BLaER1 (cell line): Measurements from ENCODE around the gene APOBEC3H.

ENCODE experiments used
- H3K27ac ChIP-seq: shearing (Covaris generic); formaldehyde crosslinking; 2 replicates; pipeline ENCODE4 v1.8.1; 2022
- H3K27me3 ChIP-seq: shearing (Covaris generic); formaldehyde crosslinking; 2 replicates; pipeline ENCODE4 v1.8.1; 2022
- H3K36me3 ChIP-seq: shearing (Covaris generic); formaldehyde crosslinking; 2 replicates; pipeline ENCODE4 v1.8.1; 2022
- H3K4me1 ChIP-seq: shearing (Covaris generic); formaldehyde crosslinking; 2 replicates; pipeline ENCODE4 v1.8.1; 2022
- H3K4me2 ChIP-seq: shearing (Covaris generic); formaldehyde crosslinking; 2 replicates; pipeline ENCODE4 v1.8.1; 2022
- H3K4me3 ChIP-seq: shearing (Covaris generic); formaldehyde crosslinking; 2 replicates; pipeline ENCODE4 v1.8.1; 2022
- H3K9ac ChIP-seq: shearing (Covaris generic); formaldehyde crosslinking; 2 replicates; pipeline ENCODE4 v1.8.1; 2022
- H3K9me3 ChIP-seq: shearing (Covaris generic); formaldehyde crosslinking; 2 replicates; pipeline ENCODE4 v1.8.1; 2022
- H4K20me1 ChIP-seq: shearing (Covaris generic); formaldehyde crosslinking; 2 replicates; pipeline ENCODE4 v1.8.1; 2022
- Cebpa-rat ChIP-seq: shearing (Covaris generic); IDR thresholded peaks from 2 replicates; pipeline ENCODE4 v1.8.1; 2022

APOBEC3H gene

GRCh38 chr22:39091126-39092081 lies 5.6 kb upstream of the APOBEC3H start:
- Histone ChIP-seq H3K9me3 (no peaks in the 10 kb centered on the region), H3K4me1 (peaks cover 43% of the 10 kb centered on the region), H3K27me3 (no peaks in the 10 kb centered on the region), H3K27ac (no peak overlapping the region), H3K36me3 (peaks cover 1% of the 10 kb centered on the region; the same call in 1 of the 2 replicates), H3K4me3 (no peak overlapping the region), H3K4me2 (peak overlapping the region; percentile 53), H3K9ac (no peak overlapping the region), H4K20me1 (no peaks in the 10 kb centered on the region)
- TF ChIP-seq Cebpa-rat: no peak

DNA sequence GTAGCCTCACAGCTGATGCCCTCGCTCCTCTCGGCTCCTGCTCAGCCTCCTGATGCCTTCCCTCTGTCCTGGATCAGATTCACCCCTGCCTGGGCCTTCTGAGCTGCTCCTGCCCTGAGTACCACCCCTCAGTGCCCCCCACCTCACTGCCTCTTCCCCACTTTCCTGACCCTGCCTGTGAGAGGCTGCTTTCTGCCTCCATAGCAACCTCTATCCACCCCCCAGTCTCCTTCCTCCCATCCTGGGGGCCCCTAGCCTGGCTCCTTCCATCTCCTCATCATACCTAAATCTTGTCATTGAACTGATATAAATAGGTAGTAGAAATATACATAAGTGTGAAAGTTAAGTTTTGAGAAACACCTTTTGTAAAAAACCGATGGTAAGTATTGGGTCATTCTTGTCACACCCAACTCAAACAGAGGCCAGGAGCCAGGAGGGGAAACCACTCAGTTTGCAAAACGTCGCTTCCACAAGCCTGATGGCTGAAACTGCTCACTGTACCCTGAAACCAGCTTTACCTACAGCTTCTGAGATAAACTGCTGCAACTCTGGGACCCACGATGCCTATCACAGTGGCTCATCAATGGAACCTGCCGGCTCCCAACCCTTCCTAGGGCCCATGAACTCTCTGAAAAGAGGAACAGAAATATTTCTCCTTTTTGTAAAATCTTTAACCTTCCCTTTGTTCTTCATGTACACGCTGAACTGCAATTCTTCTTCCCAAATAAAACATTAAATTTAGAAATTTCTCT lies 4.8 kb upstream of the APOBEC3H start:
- Histone ChIP-seq H3K9ac (no peak overlapping the region), H3K27me3 (no peaks in the 10 kb centered on the region), H3K4me1 (peaks cover 52% of the 10 kb centered on the region), H4K20me1 (no peaks in the 10 kb centered on the region), H3K4me2 (peak overlapping the region; percentile 1; the same call in 1 of the 2 replicates), H3K36me3 (no peaks in the 10 kb centered on the region), H3K27ac (no peak overlapping the region), H3K9me3 (no peaks in the 10 kb centered on the region), H3K4me3 (no peak overlapping the region)
- TF ChIP-seq Cebpa-rat: no peak

DNA sequence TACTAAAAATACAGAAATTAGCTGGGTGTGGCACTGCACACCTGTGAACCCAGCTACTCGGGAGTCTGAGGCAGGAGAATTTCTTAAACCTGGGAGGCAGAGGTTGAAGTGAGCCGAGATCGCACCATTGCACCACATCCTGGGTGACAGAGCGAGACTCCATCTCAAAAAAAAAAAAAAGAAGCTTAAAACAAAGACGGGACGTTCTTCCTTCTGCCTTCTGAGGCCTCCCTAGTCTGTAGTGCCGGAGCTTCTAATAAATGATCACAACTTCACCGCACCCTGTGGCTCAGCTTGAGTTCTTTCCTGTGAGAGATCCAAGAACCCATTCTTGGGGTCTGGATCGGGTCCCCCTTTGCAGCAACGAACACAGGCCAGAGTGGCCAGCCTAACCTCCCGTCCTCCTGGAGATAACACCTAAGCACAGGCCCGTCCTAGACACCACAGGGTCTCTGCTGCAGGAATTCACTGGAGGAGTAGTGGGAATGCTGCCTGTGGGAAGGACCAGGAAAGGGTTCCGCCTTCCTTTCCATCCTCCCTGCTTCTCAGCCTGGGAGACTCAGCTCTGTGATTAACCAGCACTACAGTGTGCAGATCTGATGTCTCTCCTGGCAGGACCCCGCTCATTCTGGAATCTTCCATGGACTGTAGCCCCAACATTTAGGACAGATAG lies 2.2 kb upstream of the APOBEC3H start:
- H3K27me3 ChIP-seq: no peaks in the 10 kb centered on the region
- H3K4me2 ChIP-seq: no peak overlapping the region
- no peak overlapping the region for H3K9ac ChIP-seq
- no peaks in the 10 kb centered on the region for H3K36me3 ChIP-seq
- H4K20me1 ChIP-seq: no peaks in the 10 kb centered on the region
- no peak overlapping the region for H3K4me3 ChIP-seq
- H3K27ac ChIP-seq: no peak overlapping the region
- peaks cover 72% of the 10 kb centered on the region for H3K4me1 ChIP-seq
- TF ChIP-seq Cebpa-rat: no peak
- H3K9me3 ChIP-seq: no peaks in the 10 kb centered on the region

GRCh38 chr22:39095971-39096370 lies 1.1 kb upstream of the APOBEC3H start:
- Histone ChIP-seq H3K27ac (no peak overlapping the region), H3K4me2 (no peak overlapping the region), H3K4me1 (peaks cover 67% of the 10 kb centered on the region), H3K36me3 (no peaks in the 10 kb centered on the region), H3K27me3 (no peaks in the 10 kb centered on the region), H3K9me3 (no peaks in the 10 kb centered on the region), H4K20me1 (no peaks in the 10 kb centered on the region), H3K4me3 (no peak overlapping the region), H3K9ac (no peak overlapping the region)
- no peak for TF ChIP-seq Cebpa-rat

- H3K9ac ChIP-seq: no peak overlapping the region
Measured at GRCh38 chr22:39098026-39098425, 982 bp downstream of the APOBEC3H start.

DNA sequence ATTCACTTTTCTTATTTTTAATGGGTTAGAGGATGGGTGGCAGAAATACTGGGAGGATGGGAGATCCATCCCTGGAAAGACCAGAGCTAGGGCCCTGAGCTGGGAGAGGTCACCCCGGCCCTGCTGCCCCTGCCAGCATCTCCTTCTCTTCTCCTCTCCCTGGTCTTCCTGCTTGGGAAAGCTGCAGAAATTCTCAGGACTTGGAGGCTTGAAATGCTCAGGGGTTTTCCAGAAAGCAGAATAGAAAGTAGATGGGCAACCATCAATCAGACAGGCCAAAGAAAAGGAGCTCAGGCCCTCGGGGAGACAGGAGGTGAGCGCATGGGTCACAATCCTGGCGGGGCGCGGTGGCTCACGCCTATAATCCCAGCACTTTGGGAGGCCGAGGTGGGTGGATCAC lies 1.5 kb downstream of the APOBEC3H start:
- H3K4me2 ChIP-seq: peak overlapping the region; percentile 86; the same call in 1 of the 2 replicates
- H3K36me3 ChIP-seq: no peaks in the 10 kb centered on the region
- no peaks in the 10 kb centered on the region for H3K9me3 ChIP-seq
- H3K27me3 ChIP-seq: no peaks in the 10 kb centered on the region
- no peak for TF ChIP-seq Cebpa-rat
- no peak overlapping the region for H3K27ac ChIP-seq
- peaks cover 65% of the 10 kb centered on the region for H3K4me1 ChIP-seq
- no peaks in the 10 kb centered on the region for H4K20me1 ChIP-seq
- no peak overlapping the region for H3K9ac ChIP-seq
- H3K4me3 ChIP-seq: no peak overlapping the region

More at GRCh38 chr22:39098026-39098425, 982 bp downstream of the APOBEC3H start:
- Histone ChIP-seq H3K27ac (no peak overlapping the region), H3K27me3 (no peaks in the 10 kb centered on the region), H3K4me3 (no peak overlapping the region), H3K9me3 (no peaks in the 10 kb centered on the region), H3K4me1 (peaks cover 66% of the 10 kb centered on the region), H4K20me1 (no peaks in the 10 kb centered on the region), H3K4me2 (peak overlapping the region; percentile 86), H3K36me3 (no peaks in the 10 kb centered on the region)
- no peak for TF ChIP-seq Cebpa-rat

GRCh38 chr22:39101226-39101625 lies 4.2 kb downstream of the APOBEC3H start:
- H4K20me1 ChIP-seq: no peaks in the 10 kb centered on the region
- no peak overlapping the region for H3K4me3 ChIP-seq
- no peaks in the 10 kb centered on the region for H3K27me3 ChIP-seq
- no peak overlapping the region for H3K27ac ChIP-seq
- H3K36me3 ChIP-seq: no peaks in the 10 kb centered on the region
- no peaks in the 10 kb centered on the region for H3K9me3 ChIP-seq
- H3K4me2 ChIP-seq: peak overlapping the region; percentile 51
- peaks cover 53% of the 10 kb centered on the region for H3K4me1 ChIP-seq
- no peak overlapping the region for H3K9ac ChIP-seq
- no peak for TF ChIP-seq Cebpa-rat

DNA sequence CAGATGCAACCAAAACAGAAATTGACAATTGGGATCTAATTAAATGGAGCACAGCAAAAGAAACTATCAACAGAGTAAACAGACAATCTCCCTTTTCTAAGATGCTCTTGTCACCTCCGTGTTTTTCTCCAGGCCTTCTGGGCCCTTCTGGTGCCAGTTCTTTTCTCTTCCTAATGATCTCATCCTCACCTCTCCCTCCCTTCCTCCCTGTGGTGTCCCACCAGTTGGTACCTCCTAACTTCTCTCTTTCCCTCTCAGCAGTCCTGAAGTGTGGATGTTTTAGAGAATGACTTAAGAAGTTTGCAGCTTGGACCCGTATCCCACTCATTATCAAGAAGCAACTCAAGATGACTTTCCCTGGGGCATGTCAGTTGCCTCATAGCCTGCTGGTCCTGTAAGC lies 6.4 kb downstream of the APOBEC3H start:
- Histone ChIP-seq H3K36me3 (no peaks in the 10 kb centered on the region), H4K20me1 (no peaks in the 10 kb centered on the region), H3K27me3 (no peaks in the 10 kb centered on the region), H3K9me3 (no peaks in the 10 kb centered on the region), H3K9ac (no peak overlapping the region), H3K4me1 (peaks cover 31% of the 10 kb centered on the region), H3K4me3 (no peak overlapping the region), H3K27ac (no peak overlapping the region), H3K4me2 (no peak overlapping the region)
- TF ChIP-seq Cebpa-rat: no peak

GRCh38 chr22:39106326-39106725 lies 9.3 kb downstream of the APOBEC3H start:
- H3K9me3 ChIP-seq: no peaks in the 10 kb centered on the region
- no peak overlapping the region for H3K9ac ChIP-seq
- peaks cover 7% of the 10 kb centered on the region for H3K4me1 ChIP-seq
- no peaks in the 10 kb centered on the region for H3K27me3 ChIP-seq
- TF ChIP-seq Cebpa-rat: no peak
- no peak overlapping the region for H3K4me2 ChIP-seq
- H3K36me3 ChIP-seq: no peaks in the 10 kb centered on the region
- H3K4me3 ChIP-seq: no peak overlapping the region
- no peak overlapping the region for H3K27ac ChIP-seq
- no peaks in the 10 kb centered on the region for H4K20me1 ChIP-seq

DNA sequence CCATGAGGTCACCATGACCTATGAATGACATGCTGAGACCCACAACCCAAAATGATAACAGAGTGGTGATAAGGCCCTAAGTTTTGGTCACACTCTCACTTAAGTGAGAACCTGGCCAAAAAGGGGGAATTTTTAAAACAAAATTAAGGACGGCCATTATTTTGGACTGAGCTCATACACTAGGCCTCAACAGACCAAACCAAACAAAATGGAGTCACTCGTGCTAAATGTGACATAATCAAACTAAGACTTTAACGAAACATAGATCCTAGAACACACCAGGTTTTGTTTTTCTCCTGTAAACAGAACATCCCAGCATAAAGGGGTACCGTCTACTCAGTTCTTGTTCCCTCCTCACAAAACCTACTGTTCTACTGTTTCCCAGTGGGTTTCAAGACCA lies 11.4 kb downstream of the APOBEC3H start:
- Histone ChIP-seq H4K20me1 (no peaks in the 10 kb centered on the region), H3K9ac (no peak overlapping the region), H3K36me3 (no peaks in the 10 kb centered on the region)

More for the DNA sequence above, 11.4 kb downstream of the APOBEC3H start:
- no peaks in the 10 kb centered on the region for H3K9me3 ChIP-seq
- no peak overlapping the region for H3K27ac ChIP-seq
- H3K4me2 ChIP-seq: no peak overlapping the region
- TF ChIP-seq Cebpa-rat: no peak
- H3K27me3 ChIP-seq: no peaks in the 10 kb centered on the region
- no peaks in the 10 kb centered on the region for H3K4me1 ChIP-seq
- no peak overlapping the region for H3K4me3 ChIP-seq
